K562 (cell line): ENCODE data around the gene CMTM1. TPM values are rescaled to one million over a fixed set of nuclear protein-coding genes. Genes with fewer than 3 reads are reported as not detected.

ENCODE experiments used
- ATF6 ChIP-seq: sonication (generic); formaldehyde crosslinking; IDR thresholded peaks from 2 replicates; pipeline ENCODE4 v1.4.0; 2020; ENCODE audit warnings: mild to moderate bottlenecking, missing genetic modification reagents
- CBFB ChIP-seq: sonication (generic); formaldehyde crosslinking; IDR thresholded peaks from 2 replicates; pipeline ENCODE4 v1.4.0; 2020; ENCODE audit warnings: mild to moderate bottlenecking, missing genetic modification reagents
- ETS1 ChIP-seq: conservative IDR thresholded peaks from 2 replicates; pipeline ENCODE4 v1.6.1; 2011; ENCODE audit warnings: low read depth, mild to moderate bottlenecking, low read length; ENCODE audit not compliant: control insufficient read depth
- GABPB1 ChIP-seq: sonication (generic); formaldehyde crosslinking; IDR thresholded peaks from 2 replicates; pipeline ENCODE4 v1.8.0; 2022; ENCODE audit warnings: mild to moderate bottlenecking, missing genetic modification reagents
- GATAD2B ChIP-seq: fragments of 450-650 bp; IDR thresholded peaks from 2 replicates; pipeline ENCODE4 v1.6.1; 2017; ENCODE audit warnings: mild to moderate bottlenecking, borderline replicate concordance
- KDM5B ChIP-seq: fragments of 200-600 bp; sonication (generic); IDR thresholded peaks from 2 replicates; pipeline ENCODE4 v1.6.1; 2012; ENCODE audit warnings: low read depth, mild to moderate bottlenecking, moderate library complexity, low read length, control low read depth, inconsistent platforms; ENCODE audit not compliant: insufficient replicate concordance
- L3MBTL2 ChIP-seq: fragments of 450-650 bp; IDR thresholded peaks from 2 replicates; pipeline ENCODE4 v1.6.1; 2016; ENCODE audit warnings: mild to moderate bottlenecking, moderate library complexity
- MECOM ChIP-seq: fragments of 250-450 bp; sonication (Bioruptor Pico); IDR thresholded peaks from 2 replicates; pipeline ENCODE4 v1.8.0; 2022; ENCODE audit warnings: inconsistent platforms
- PREB ChIP-seq: sonication (generic); formaldehyde crosslinking; IDR thresholded peaks from 2 replicates; pipeline ENCODE4 v1.8.1; 2023; ENCODE audit warnings: mild to moderate bottlenecking, missing genetic modification reagents
- RBFOX2 ChIP-seq: fragments of 200-400 bp; formaldehyde crosslinking; IDR thresholded peaks from 2 replicates; pipeline ENCODE4 v1.6.1; 2017; ENCODE audit warnings: low read depth, mild to moderate bottlenecking, low read length, moderate library complexity
- YY1 ChIP-seq, 3 experiments: IDR thresholded peaks; 2 replicates each; pipeline ENCODE4 v1.6.1; 2011; ENCODE audit warnings: low read length in 2 of 3, mild to moderate bottlenecking in 2 of 3, moderate library complexity in 2 of 3, borderline replicate concordance in 1 of 3, control low read depth in 1 of 3, low read depth in 1 of 3; ENCODE audit not compliant: insufficient read depth in 3 of 3, insufficient replicate concordance in 2 of 3, control insufficient read depth in 1 of 3, insufficient read length in 1 of 3; ENCODE audit errors: extremely low read depth in 1 of 3
- ZBTB1 ChIP-seq: sonication (generic); formaldehyde crosslinking; IDR thresholded peaks from 2 replicates; pipeline ENCODE4 v1.8.1; 2023; ENCODE audit warnings: missing genetic modification reagents, low read depth, mild to moderate bottlenecking, borderline replicate concordance
- ZNF175 ChIP-seq: fragments of 200-800 bp; sonication (Bioruptor generic); IDR thresholded peaks from 2 replicates; pipeline ENCODE4 v1.6.1; 2016; ENCODE audit warnings: low read depth, mild to moderate bottlenecking, missing genetic modification characterization, missing compliant biosample characterization
- ZNF184 ChIP-seq: sonication (generic); formaldehyde crosslinking; IDR thresholded peaks from 2 replicates; pipeline ENCODE4 v1.5.0; 2020; ENCODE audit warnings: missing genetic modification reagents
- ZNF263 ChIP-seq: sonication (generic); formaldehyde crosslinking; IDR thresholded peaks from 2 replicates; pipeline ENCODE4 v1.8.0; 2022; ENCODE audit warnings: mild to moderate bottlenecking, missing genetic modification reagents, borderline replicate concordance
- polyA plus RNA-seq, 8 experiments: library from polyadenylated mRNA; depleted of rRNA in 4 of 8; stranded (reverse) in 5 of 8; unstranded in 3 of 8; fragments of >200 nt; fragmentation: Nextera tagmentation in 2 of 8; fragmentation: Illumina TruSeq in 1 of 8; extraction: Ambion mirVana in 2 of 8; extraction: Trizol in 1 of 8; gene quantifications; 2 replicates each; pipeline versions ENCODE4 v1.2.1 to v1.2.3, GENCODE V29; 2011 to 2014; ENCODE audit warnings: inconsistent platforms in 1 of 8, missing spikeins in 1 of 8
- total RNA-seq, 7 experiments: library from RNA; depleted of rRNA in 6 of 7; stranded (reverse); fragments of >200 nt in 6 of 7; fragmentation: Illumina TruSeq in 2 of 7; extraction: Trizol in 2 of 7; gene quantifications; 2 replicates each; pipeline versions ENCODE4 v1.2.1 to v1.2.3, GENCODE V29; 2011 to 2021; ENCODE audit warnings: low replicate concordance in 1 of 7

Gene CMTM1
- total and polyA plus RNA-seq, 9 of the 15 experiments (the other 6 are each of a cell fraction or from before 2014, with no cell fraction given) = 0.25 to 2.6 (median 1.1) TPM; not detected in 2

- peak; percentile 85 for TF ChIP-seq GATAD2B
- TF ChIP-seq ATF6 (CRISPR knock-in tag) = 0 out of 2 replicates have a peak, but pooled peaks have one; percentile 42
- 0 out of 2 replicates have a peak, but pooled peaks have one; percentile 29 for TF ChIP-seq PREB
- no peak for TF ChIP-seq CBFB
- TF ChIP-seq ZNF184 = no peak
- TF ChIP-seq RBFOX2 = peak; percentile 94
- TF ChIP-seq ZNF175 (CRISPR knock-in tag) = 0 out of 2 replicates have a peak, but pooled peaks have one; percentile 25
- 0 out of 2 replicates have a peak, but pooled peaks have one; percentile 43 for TF ChIP-seq ETS1
- peak; percentile 53; the same call in 1 of the 2 replicates for TF ChIP-seq GABPB1 (CRISPR knock-in tag)
- TF ChIP-seq L3MBTL2 = peak; percentile 72
- TF ChIP-seq YY1 (IDR thresholded peaks at IDR 0.05; ENCODE audit: borderline replicate concordance in 1 of 3, control insufficient read depth in 1 of 3, extremely low read depth in 1 of 3, insufficient read depth in 3 of 3, insufficient read length in 1 of 3, insufficient replicate concordance in 2 of 3, low read depth in 1 of 3, low read length in 2 of 3) = peak in 2 of 3 experiments; percentile 60 to 89
- TF ChIP-seq KDM5B = peak; percentile 81
- no peak for TF ChIP-seq ZNF263 (CRISPR knock-in tag)
- TF ChIP-seq ZBTB1 (CRISPR knock-in tag) = peak; percentile 53; the same call in 1 of the 2 replicates
- TF ChIP-seq MECOM (CRISPR knock-in tag) = no peak
Measured at GRCh38 chr16:66549284-66550131, 16.7 kb upstream of the CMTM1 start, which contains the start of gene TK2 (continued).
